H1 (cell line): ENCODE results near the gene SPINDOC. TPM values are rescaled to one million over a fixed set of nuclear protein-coding genes. Genes with fewer than 3 reads are reported as not detected.

ENCODE experiments used
- CTCF ChIA-PET: fragments of 300-600 bp; sonication (Branson Sonifier 250); formaldehyde crosslinking; loops from one replicate; lab custom pipeline; 2021; ENCODE audit not compliant: partially characterized antibody; lab: Charles Lee
- POLR2A ChIA-PET: fragments of 300-600 bp; sonication (Branson Sonifier 250); formaldehyde crosslinking; loops from one replicate; lab custom pipeline; 2021; ENCODE audit warnings: inconsistent platforms; ENCODE audit not compliant: partially characterized antibody; lab: Charles Lee
- DNase-seq, 2 experiments: peaks; one replicate each; pipeline versions ENCODE4 v3.0.0 to v3.0.0-alpha.2; 2010 to 2022; ENCODE audit warnings: low spot score in 2 of 2, low read depth in 1 of 2, mixed read lengths in 1 of 2
- FAIRE-seq: peaks from 2 replicates; lab custom pipeline; 2011; peaks lifted over from hg19 to GRCh38; lab: Jason Lieb, UNC
- H2AFZ ChIP-seq: 2 replicates; pipeline ENCODE4 v1.8.1; 2012; ENCODE audit warnings: low read length, inconsistent platforms
- H2AK5ac ChIP-seq: 2 replicates; pipeline ENCODE4 v1.6.1; 2013; ENCODE audit warnings: low read depth, low read length
- H2BK120ac ChIP-seq: replicated peaks from 2 replicates; pipeline ENCODE3; 2013; ENCODE audit warnings: low read depth, low read length, inconsistent platforms
- H2BK12ac ChIP-seq: 2 replicates; pipeline ENCODE4 v1.6.1; 2013; ENCODE audit warnings: low read depth, low read length
- H2BK15ac ChIP-seq: 2 replicates; pipeline ENCODE4 v1.6.1; 2013; ENCODE audit warnings: low read length
- H2BK20ac ChIP-seq: 2 replicates; pipeline ENCODE4 v1.6.1; 2013; ENCODE audit warnings: low read length
- H2BK5ac ChIP-seq: 2 replicates; pipeline ENCODE4 v1.6.1; 2013; ENCODE audit warnings: low read depth, low read length
- H3K14ac ChIP-seq: 2 replicates; pipeline ENCODE4 v1.6.1; 2013; ENCODE audit warnings: inconsistent platforms; ENCODE audit not compliant: insufficient read length
- H3K18ac ChIP-seq: 2 replicates; pipeline ENCODE4 v1.6.1; 2013; ENCODE audit warnings: low read length; ENCODE audit errors: extremely low read depth
- H3K23ac ChIP-seq: 2 replicates; pipeline ENCODE4 v1.6.1; 2013; ENCODE audit warnings: inconsistent platforms; ENCODE audit not compliant: insufficient read length
- H3K23me2 ChIP-seq: 2 replicates; pipeline ENCODE4 v1.6.1; 2013; ENCODE audit warnings: low read depth, low read length
- H3K27ac ChIP-seq: 2 replicates; pipeline ENCODE4 v1.6.1; 2011; ENCODE audit warnings: low read depth, low read length, inconsistent platforms
- H3K27me3 ChIP-seq, 4 experiments: replicated peaks in 1 of 4; 1 replicate in 1 of 4; 2 replicates in 3 of 4; pipeline versions ENCODE4 v1.6.1 to v1.8.1; 2011 to 2013; ENCODE audit warnings: low read length in 3 of 4, mild to moderate bottlenecking in 3 of 4, inconsistent platforms in 2 of 4, mixed read lengths in 2 of 4, moderate library complexity in 1 of 4; ENCODE audit not compliant: control insufficient read depth in 3 of 4, insufficient read depth in 3 of 4; ENCODE audit errors: extremely low read depth in 1 of 4
- H3K36me3 ChIP-seq, 4 experiments: 2 replicates each; pipeline versions ENCODE4 v1.6.1 to v1.8.1; 2011 to 2013; ENCODE audit warnings: mild to moderate bottlenecking in 4 of 4, low read length in 3 of 4, moderate library complexity in 2 of 4, control low read depth in 1 of 4, inconsistent platforms in 1 of 4; ENCODE audit not compliant: insufficient read depth in 4 of 4, control insufficient read depth in 2 of 4
- H3K4ac ChIP-seq: replicated peaks from 2 replicates; pipeline ENCODE3; 2013; ENCODE audit warnings: low read length, low read depth, mixed read lengths, inconsistent platforms; ENCODE audit not compliant: insufficient read length
- H3K4me1 ChIP-seq, 4 experiments: replicated peaks in 1 of 4; 1 replicate in 1 of 4; 2 replicates in 3 of 4; pipeline versions ENCODE4 v1.6.1 to v1.8.1; 2011 to 2013; ENCODE audit warnings: low read length in 3 of 4, inconsistent platforms in 2 of 4, mixed read lengths in 1 of 4; ENCODE audit not compliant: insufficient read depth in 4 of 4, control insufficient read depth in 3 of 4
- H3K4me2 ChIP-seq, 2 experiments: 2 replicates each; pipeline versions ENCODE4 v1.6.1 to v1.8.1; 2011 to 2013; ENCODE audit warnings: low read depth in 2 of 2, low read length in 2 of 2, control low read depth in 1 of 2, inconsistent platforms in 1 of 2, mild to moderate bottlenecking in 1 of 2; ENCODE audit not compliant: insufficient read depth in 1 of 2
- H3K4me3 ChIP-seq, 4 experiments: fragments of 200-600, 300-600 bp in 1 of 4; sonication (generic), shearing (Covaris generic), sonication (Bioruptor Twin) in 1 of 4; 2 replicates each; pipeline versions ENCODE4 v1.5.1 to v1.8.1; 2011 to 2016; ENCODE audit warnings: low read length in 4 of 4, low read depth in 3 of 4, control low read depth in 2 of 4, inconsistent platforms in 2 of 4, mild to moderate bottlenecking in 2 of 4, mixed read lengths in 1 of 4, moderate library complexity in 1 of 4; ENCODE audit not compliant: insufficient read depth in 2 of 4; ENCODE audit errors: extremely low read depth in 1 of 4
- H3K56ac ChIP-seq: replicated peaks from 2 replicates; pipeline ENCODE3; 2013; ENCODE audit warnings: low read depth, mild to moderate bottlenecking, mixed read lengths, low read length, inconsistent platforms; ENCODE audit not compliant: insufficient read length
- H3K79me1 ChIP-seq: 2 replicates; pipeline ENCODE4 v1.6.1; 2013; ENCODE audit warnings: low read depth, low read length, control low read depth
- H3K79me2 ChIP-seq, 2 experiments: 2 replicates each; pipeline versions ENCODE4 v1.6.1 to v1.8.1; 2012 to 2013; ENCODE audit warnings: low read length in 2 of 2, mild to moderate bottlenecking in 2 of 2, inconsistent platforms in 1 of 2; ENCODE audit not compliant: insufficient read depth in 2 of 2, control insufficient read depth in 1 of 2
- H3K9ac ChIP-seq, 4 experiments: replicated peaks in 1 of 4; 1 replicate in 1 of 4; 2 replicates in 3 of 4; pipeline versions ENCODE4 v1.6.1 to v1.8.1; 2011 to 2013; ENCODE audit warnings: low read depth in 3 of 4, low read length in 3 of 4, control low read depth in 2 of 4, mild to moderate bottlenecking in 2 of 4, moderate library complexity in 2 of 4, inconsistent platforms in 1 of 4; ENCODE audit errors: extremely low read depth in 1 of 4
- H3K9me3 ChIP-seq, 2 experiments: 2 replicates each; pipeline versions ENCODE4 v1.6.1 to v1.8.1; 2012 to 2013; ENCODE audit warnings: mild to moderate bottlenecking in 2 of 2, moderate library complexity in 2 of 2, control low read depth in 1 of 2, inconsistent platforms in 1 of 2, low read depth in 1 of 2, low read length in 1 of 2, mixed read lengths in 1 of 2; ENCODE audit not compliant: insufficient read depth in 2 of 2
- H4K20me1 ChIP-seq, 2 experiments: replicated peaks in 1 of 2; 2 replicates each; pipeline versions ENCODE3 to v1.8.1; 2011 to 2013; ENCODE audit warnings: inconsistent platforms in 2 of 2, low read length in 2 of 2, mild to moderate bottlenecking in 1 of 2; ENCODE audit not compliant: insufficient read depth in 2 of 2, control insufficient read depth in 1 of 2
- H4K5ac ChIP-seq: 2 replicates; pipeline ENCODE4 v1.6.1; 2013; ENCODE audit warnings: low read length, low read depth, mixed read lengths, inconsistent platforms; ENCODE audit not compliant: insufficient read length
- H4K8ac ChIP-seq: 2 replicates; pipeline ENCODE4 v1.8.0; 2013; ENCODE audit warnings: mild to moderate bottlenecking, moderate library complexity, low read length, inconsistent platforms; ENCODE audit not compliant: insufficient read depth; ENCODE audit errors: extremely low read depth
- H4K91ac ChIP-seq: replicated peaks from 2 replicates; pipeline ENCODE3; 2013; ENCODE audit warnings: low read length, mixed read lengths, inconsistent platforms; ENCODE audit not compliant: insufficient read length
- EGR1 ChIP-seq: IDR thresholded peaks from 2 replicates; pipeline ENCODE4 v1.6.1; 2011; ENCODE audit warnings: low read depth, low read length, borderline replicate concordance
- RAD21 ChIP-seq, 2 experiments: IDR thresholded peaks in 1 of 2; conservative IDR thresholded peaks in 1 of 2; 2 replicates each; pipeline ENCODE4 v1.6.1; 2011; ENCODE audit warnings: low read depth in 2 of 2, low read length in 2 of 2, improper control_type of control experiment in 1 of 2, inconsistent platforms in 1 of 2, mild to moderate bottlenecking in 1 of 2, moderate library complexity in 1 of 2
- SP1 ChIP-seq: IDR thresholded peaks from 2 replicates; pipeline ENCODE4 v1.6.1; 2011; ENCODE audit warnings: low read depth, low read length
- SP2 ChIP-seq: IDR thresholded peaks from 2 replicates; pipeline ENCODE4 v1.6.1; 2012; ENCODE audit warnings: mild to moderate bottlenecking, low read length, inconsistent platforms
- SRF ChIP-seq: IDR thresholded peaks from 2 replicates; pipeline ENCODE4 v1.6.1; 2011; ENCODE audit warnings: mild to moderate bottlenecking, low read depth, low read length, moderate library complexity
- whole genome bisulfite sequencing, 2 experiments: shearing (Covaris generic) in 1 of 2; methylation state at CpG; one replicate each; pipeline versions ENCODE4 v1.1.6 to v1.1.7; 2013 to 2015; ENCODE audit warnings: low lambda C conversion rate in 2 of 2, mixed read lengths in 2 of 2, inconsistent platforms in 1 of 2, low coverage in 1 of 2, missing lambda C conversion rate in 1 of 2; ENCODE audit not compliant: insufficient replicate concordance in 2 of 2, insufficient coverage in 1 of 2, insufficient read length in 1 of 2; ENCODE audit errors: extremely low coverage in 1 of 2, missing lambda C conversion rate in 1 of 2; 5-methylcytosine and 5-hydroxymethylcytosine counted together
- polyA plus RNA-seq, 7 experiments: library from polyadenylated mRNA; depleted of rRNA in 3 of 7; stranded (reverse) in 5 of 7; unstranded in 2 of 7; fragments of >200 nt in 5 of 7; fragments of 200-250 nt in 2 of 7; gene quantifications; 1 replicate in 5 of 7; 2 replicates in 1 of 7; 4 replicates in 1 of 7; pipeline versions ENCODE4 v1.2.1 to v1.2.3, GENCODE V29; 2011 to 2013; ENCODE audit warnings: missing spikeins in 2 of 7, mixed read lengths in 2 of 7
- total RNA-seq: library from RNA; stranded (reverse); fragmentation: NEBNext Ultra II Directional; extraction: Animal tissue kit (Norgen Biotek cat#: 25700); gene quantifications from 2 replicates; pipeline ENCODE4 v1.2.1, GENCODE V29; 2021
- TF ChIP-seq, protein P1 (sequence below): IDR thresholded peaks from 2 replicates; pipeline ENCODE4 v1.6.1; 2011; ENCODE audit warnings: low read depth, mild to moderate bottlenecking, low read length; ENCODE audit not compliant: insufficient read depth

The SPINDOC gene
- total and polyA plus RNA-seq, 2 of the 8 experiments (the other 6 are each of a cell fraction or from before 2014, with no cell fraction given) = 78.7 to 99.7 TPM

- Histone ChIP-seq H4K20me1 (peaks cover 13 to 18% of the 10 kb centered on the region in 2 experiments), H3K56ac (no peak overlapping the region), H3K23me2 (peaks cover 15% of the 10 kb centered on the region), H3K4me3 (peak overlapping the region in 1 of 4 experiments; percentile 82; a peak in 1 of 8 replicates), H4K8ac (no peak overlapping the region), H3K9me3 (no peaks in the 10 kb centered on the region), H4K91ac (no peak overlapping the region), H3K27me3 (peaks cover 0 to 14% (median 11%) of the 10 kb centered on the region in 4 experiments; a peak in 6 of 7 replicates), H4K5ac (no peak overlapping the region), H2AK5ac (no peak overlapping the region), H3K9ac (no peak overlapping the region; a peak in 1 of 7 replicates), H3K36me3 (peaks cover 0 to 7% (median 0%) of the 10 kb centered on the region in 4 experiments; a peak in 2 of 8 replicates), H3K4me1 (peaks cover 5 to 39% (median 29%) of the 10 kb centered on the region in 4 experiments), H3K23ac (no peak overlapping the region), H2AFZ (no peak overlapping the region), H3K79me1 (peaks cover 9% of the 10 kb centered on the region), H2BK5ac (peak overlapping the region; percentile 12; the same call in 1 of the 2 replicates), H3K4ac (no peak overlapping the region), H2BK12ac (no peak overlapping the region), H2BK20ac (no peak overlapping the region), H2BK120ac (no peak overlapping the region), H3K18ac (no peak overlapping the region; the same call in 1 of the 2 replicates), H3K14ac (no peak overlapping the region), H3K4me2 (peak overlapping the region; percentile 30 to 93; a peak in 3 of 4 replicates), H3K27ac (no peak overlapping the region), H2BK15ac (no peak overlapping the region), H3K79me2 (peaks cover 0 to 37% of the 10 kb centered on the region in 2 experiments; a peak in 2 of 4 replicates)
- FAIRE-seq (no peak), DNase-seq (no peak)
- POLR2A ChIA-PET = interaction anchor here (0.6 to 6.8 kb wide), 20 partner anchors 13 to 207 kb away, joined by 3 to 73 read pairs (median 4); partner anchors contain the start of genes ATL3, MARK2, RCOR2 and SPINDOC
- CTCF ChIA-PET = interaction anchor here (1.0 to 2.7 kb wide), 6 partner anchors 64 to 260 kb away, joined by 3 to 8 read pairs (median 4); partner anchors contain the start of gene ATL3
- 84% methylated on average over 16 of the region's 18 CpGs; no CpG with 5 or more reads in 1 of the 2 experiments for WGBS, 2 experiments
- TF ChIP-seq, protein P1, sequence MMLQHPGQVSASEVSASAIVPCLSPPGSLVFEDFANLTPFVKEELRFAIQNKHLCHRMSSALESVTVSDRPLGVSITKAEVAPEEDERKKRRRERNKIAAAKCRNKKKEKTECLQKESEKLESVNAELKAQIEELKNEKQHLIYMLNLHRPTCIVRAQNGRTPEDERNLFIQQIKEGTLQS = no peak
- TF ChIP-seq EGR1 (no peak), SP2 (no peak), SP1 (no peak), RAD21 (IDR thresholded peaks at IDR 0.05 in 1 of 2, conservative IDR thresholded peaks at IDR 0.05 in 1 of 2; ENCODE audit: low read depth in 2 of 2, low read length in 2 of 2) (no peak), SRF (no peak)
Observed at GRCh38 chr11:63765688-63766241, 47.5 kb upstream of the SPINDOC start.
